GM12872 (cell line): Measurements from ENCODE around the gene PRKACA.

Experiments
- TF ChIP-seq, protein P1 (sequence below): IDR thresholded peaks from 3 replicates; pipeline ENCODE4 v1.5.1; 2011; ENCODE audit warnings: low read depth, mild to moderate bottlenecking, low read length, moderate library complexity; ENCODE audit not compliant: insufficient read depth

The PRKACA gene

DNA sequence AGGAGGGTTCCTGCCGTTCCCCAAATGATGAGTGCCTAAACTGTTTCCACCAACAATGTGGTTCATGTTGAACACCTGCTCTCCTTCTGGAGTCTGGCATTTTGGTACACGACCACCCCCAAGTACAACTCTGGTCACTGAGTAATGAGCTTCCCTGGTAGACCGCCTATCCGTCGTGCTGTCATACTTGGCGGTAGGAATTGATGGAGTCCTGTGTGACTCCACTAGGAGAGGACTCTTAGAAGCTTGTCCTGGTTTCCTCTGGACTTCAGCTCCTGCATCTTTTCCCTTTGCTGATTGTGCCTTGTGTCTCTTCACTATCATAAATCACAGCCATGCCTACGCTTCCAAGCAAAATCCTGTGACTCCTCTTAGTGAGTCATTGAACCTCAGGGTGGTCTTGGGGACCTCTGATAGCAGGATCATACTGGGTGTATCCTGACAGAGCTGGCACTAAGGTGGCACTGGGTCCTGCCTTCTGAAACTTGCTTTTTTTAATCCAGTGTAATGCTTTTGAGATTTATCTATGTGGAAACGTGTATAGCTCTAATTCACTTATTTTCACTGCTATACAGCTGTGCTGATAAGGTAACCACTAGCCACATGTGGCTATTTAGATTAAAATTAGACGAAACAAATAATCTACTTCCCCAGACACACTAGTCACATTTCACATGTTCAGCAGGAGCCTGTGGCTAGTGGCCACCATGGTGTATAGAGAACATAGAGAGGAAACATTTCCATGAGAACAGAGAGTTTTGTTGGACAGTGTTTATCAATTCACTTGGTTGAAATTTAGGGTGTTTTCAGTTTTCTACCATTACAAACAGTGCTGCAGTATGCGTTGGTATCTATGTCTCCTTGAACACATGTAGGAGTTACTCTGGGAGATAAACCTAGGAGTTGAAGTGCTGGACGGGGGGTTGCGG, 25.0 kb upstream of the PRKACA start:
- TF ChIP-seq, protein P1, sequence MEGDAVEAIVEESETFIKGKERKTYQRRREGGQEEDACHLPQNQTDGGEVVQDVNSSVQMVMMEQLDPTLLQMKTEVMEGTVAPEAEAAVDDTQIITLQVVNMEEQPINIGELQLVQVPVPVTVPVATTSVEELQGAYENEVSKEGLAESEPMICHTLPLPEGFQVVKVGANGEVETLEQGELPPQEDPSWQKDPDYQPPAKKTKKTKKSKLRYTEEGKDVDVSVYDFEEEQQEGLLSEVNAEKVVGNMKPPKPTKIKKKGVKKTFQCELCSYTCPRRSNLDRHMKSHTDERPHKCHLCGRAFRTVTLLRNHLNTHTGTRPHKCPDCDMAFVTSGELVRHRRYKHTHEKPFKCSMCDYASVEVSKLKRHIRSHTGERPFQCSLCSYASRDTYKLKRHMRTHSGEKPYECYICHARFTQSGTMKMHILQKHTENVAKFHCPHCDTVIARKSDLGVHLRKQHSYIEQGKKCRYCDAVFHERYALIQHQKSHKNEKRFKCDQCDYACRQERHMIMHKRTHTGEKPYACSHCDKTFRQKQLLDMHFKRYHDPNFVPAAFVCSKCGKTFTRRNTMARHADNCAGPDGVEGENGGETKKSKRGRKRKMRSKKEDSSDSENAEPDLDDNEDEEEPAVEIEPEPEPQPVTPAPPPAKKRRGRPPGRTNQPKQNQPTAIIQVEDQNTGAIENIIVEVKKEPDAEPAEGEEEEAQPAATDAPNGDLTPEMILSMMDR: no peak

DNA sequence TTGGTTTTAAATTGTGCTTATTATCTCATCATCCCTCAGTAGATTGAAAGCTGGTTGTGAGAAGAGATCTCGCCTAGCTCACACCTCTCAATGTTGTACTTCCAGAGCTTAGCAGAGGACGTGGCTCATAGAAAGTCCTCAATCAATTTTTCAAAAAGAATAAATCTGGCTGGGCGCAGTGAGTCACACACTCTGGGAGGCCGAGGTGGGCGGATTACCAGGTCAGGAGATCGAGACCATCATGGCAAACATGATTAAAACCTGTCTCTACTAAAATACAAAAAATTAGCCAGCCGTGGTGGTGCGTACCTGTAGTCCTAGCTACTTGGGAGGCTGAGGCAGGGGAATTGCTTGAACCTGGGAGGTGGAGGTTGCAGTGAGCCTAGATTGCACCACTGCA, 23.5 kb upstream of the PRKACA start:
- TF ChIP-seq, protein P1: no peak

DNA sequence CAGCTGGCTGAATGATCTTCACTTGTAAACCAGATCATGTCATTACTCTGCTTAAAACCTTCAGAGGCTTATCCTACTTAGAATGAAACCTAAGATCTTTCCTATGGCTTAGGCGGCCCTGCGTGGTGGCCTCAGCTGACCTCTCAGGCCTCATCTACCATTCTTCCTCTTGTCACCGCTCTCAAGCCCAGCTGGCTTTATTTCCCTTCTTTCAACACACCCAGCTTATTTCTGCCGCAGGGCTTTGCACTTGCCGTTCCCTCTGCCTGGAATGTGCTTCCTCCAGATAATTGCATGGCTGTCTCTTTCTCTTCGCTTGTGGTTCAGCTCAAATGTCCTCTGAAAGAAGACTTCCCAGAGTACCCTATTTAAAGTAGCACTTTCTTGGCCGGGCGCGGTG, 22.4 kb upstream of the PRKACA start:
- TF ChIP-seq, protein P1: no peak

DNA sequence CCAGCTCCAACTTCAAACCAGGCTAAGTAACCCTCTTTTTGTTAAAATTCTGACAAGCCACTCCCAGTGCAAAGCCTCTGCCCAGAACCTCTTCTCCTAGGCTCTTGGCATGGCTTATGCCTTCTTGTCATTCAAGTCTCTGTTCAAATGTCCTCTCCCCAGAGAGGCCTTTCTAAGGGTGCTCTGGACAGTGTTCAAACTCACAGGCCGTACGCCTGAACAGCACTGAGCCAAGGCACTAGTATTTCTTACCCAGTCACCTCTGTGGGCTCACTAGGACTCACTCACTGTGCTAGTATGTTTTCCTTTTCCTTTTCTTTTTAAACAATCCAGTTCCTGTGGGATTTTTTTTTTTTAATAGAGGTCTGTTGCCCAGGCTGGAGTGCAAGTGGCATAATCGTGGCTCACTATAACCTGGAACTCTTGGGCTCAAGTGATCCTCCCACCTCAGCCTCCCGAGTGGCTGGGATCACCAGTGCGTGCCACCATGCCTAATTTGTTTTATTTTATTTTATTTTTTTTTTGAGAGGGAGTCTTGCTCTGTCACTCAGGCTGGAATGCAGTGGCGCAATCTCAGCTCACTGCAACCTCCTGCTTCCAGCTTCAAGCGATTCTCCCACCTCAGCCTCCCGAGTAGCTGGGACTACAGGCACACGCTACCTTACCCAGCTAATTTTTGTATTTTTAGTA, 21.2 kb upstream of the PRKACA start:
- TF ChIP-seq, protein P1: no peak

DNA sequence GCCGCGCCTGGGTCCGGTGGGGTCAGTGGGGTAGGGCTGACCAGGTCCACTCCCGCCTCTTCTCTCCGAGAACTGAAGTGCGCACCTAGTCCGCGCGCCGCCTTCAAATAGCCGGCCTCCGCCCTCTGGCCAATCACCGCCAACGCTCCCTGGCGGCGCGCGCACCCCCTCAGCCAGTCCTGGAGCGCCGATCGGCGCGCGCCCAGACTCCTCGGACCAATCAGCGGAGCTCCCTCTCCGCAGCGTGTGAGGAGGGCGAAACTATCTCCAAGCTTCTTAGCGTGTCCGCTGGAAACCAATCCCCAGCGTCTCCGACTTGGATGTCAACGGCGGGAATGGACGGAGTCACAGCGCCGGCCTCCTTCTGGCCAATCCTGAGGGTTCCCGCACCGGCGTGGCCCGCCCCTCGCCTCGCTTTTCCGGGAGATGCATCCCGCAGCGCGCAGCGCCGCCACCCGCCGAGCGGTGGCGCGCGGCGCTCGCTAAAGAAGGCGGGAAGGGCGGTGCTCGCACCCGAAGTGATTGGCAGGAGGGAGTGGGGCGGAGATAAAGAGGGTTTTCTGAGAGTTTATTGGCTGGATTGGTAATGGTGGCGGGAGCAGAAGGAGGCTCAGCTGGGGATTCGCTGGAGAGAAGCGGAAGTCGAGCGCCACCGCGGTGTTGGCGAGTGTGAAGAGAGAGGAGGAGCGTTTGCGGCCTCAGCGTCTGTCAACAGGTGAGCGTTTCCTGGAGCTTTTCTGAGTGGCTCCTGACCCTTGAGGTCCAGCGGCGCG, 19.1 kb upstream of the PRKACA start, which contains the start of gene ASF1B:
TSS of gene ASF1B (minus strand) at position 81 of the 773 bp plus-strand sequence. CDS start 133 bp downstream, outside the sequence.
- TF ChIP-seq, protein P1: peak; percentile 81

DNA sequence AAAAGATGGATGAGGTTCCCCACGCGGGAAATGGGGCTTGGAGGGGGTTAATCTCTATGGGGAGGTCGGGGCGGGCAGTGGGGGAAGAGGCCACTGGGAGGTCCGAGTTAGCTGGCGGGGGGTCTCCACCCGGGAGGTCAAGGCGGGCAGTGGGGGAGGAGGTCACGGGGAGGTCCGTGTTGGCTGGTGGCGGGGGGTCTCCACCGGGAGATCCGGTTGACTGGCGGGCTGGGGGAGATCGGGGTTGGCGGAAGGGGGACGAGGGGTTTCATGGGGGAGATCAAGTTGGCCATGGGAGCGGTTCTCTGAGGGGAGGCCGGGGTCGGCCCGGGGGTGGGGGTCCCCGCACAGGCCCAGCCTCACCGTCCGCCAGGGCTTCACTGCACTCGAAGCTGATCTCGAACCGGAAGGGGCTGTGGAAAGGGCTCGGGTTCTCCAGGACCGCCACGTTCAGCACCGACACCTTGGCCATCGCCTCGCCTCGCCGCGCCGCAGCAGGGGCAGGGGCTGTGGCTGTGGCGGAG, 18.5 kb upstream of the PRKACA start:
- TF ChIP-seq, protein P1: no peak
